ENCODE results near the gene CDO1. TPM values are rescaled to one million over a fixed set of nuclear protein-coding genes. Genes with fewer than 3 reads are reported as not detected.
"Not testable (repeated sequence)": the region's sequence is repeated elsewhere in the genome, so short reads cannot be mapped to it uniquely, and the experiment has no call there.

The CDO1 gene
- total RNA-seq, 1 donor from 2014 or later = 1.2 TPM

DNA sequence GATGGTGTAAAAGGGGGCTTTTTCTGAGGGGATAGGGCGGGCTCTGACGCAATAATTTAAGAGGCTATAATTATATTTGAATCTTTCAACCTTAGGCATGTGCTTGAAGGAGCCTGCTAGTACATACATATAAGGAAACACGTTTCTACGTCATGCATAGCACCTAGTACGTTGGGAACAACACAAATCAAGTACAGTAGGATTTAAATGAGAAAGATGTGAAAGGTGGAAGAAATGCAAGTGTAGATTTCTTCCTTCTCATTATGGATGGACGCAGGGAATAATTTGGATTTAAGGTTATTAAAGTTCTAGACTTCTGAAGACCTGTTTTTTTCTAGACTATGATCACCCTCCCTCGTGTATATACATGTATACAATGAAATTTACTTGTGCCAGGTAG lies 927 bp upstream of the CDO1 start:
- Mint-ChIP-seq H3K4me3 (ENCODE audit: low read depth) (no peak overlapping the region), H3K27me3 (ENCODE audit: low read depth) (peaks cover 82% of the 10 kb centered on the region), H3K27ac (no peak overlapping the region), H3K9me3 (no peaks in the 10 kb centered on the region), H3K4me1 (ENCODE audit: low read depth) (peaks cover 20% of the 10 kb centered on the region), H3K36me3 (ENCODE audit: low read depth) (peaks cover 3% of the 10 kb centered on the region)
- intact Hi-C loops (cut with micrococcal nuclease) = no loop called here
- DNase-seq (ENCODE audit: low spot score) = no peak

DNA sequence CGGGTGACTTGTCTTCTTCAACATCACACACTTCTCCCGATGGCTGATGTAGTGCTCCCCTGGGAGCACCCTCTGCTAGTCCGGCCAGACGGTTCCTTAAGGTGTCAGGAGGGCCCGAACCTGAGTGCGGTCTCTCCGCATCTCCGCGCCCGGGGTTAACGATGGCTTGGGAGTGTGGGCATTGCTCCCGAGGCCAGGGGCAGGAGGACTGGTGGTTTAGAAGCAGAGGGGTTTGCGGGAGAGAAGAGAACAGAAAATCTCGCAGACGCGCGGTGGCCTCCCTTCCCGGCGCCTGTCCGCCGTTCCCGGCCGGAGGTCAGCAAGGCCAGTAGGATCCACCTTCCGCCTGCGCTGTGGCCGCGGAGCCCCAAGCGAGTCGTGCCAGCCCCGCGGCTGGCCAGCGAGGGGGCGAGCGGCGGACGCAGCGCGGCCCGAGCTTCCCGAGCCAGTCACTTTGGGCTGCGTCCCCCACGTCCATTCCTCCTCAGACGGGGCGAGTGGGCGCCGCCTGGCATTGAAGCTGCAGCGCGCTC lies 700 bp downstream of the CDO1 start:
- H3K36me3 Mint-ChIP-seq (ENCODE audit: low read depth) = peaks cover 3% of the 10 kb centered on the region
- no peak overlapping the region for H3K27ac Mint-ChIP-seq
- H3K9me3 Mint-ChIP-seq = no peaks in the 10 kb centered on the region
- DNase-seq (ENCODE audit: low spot score) = no peak
- peak overlapping the region; percentile 58 for H3K4me3 Mint-ChIP-seq (ENCODE audit: low read depth)
- intact Hi-C loops (cut with micrococcal nuclease) = loop anchor here (2.0 kb wide), 1 partner anchor 759 kb away; the partner anchor contains the start of gene SEMA6A
- peaks cover 84% of the 10 kb centered on the region for H3K27me3 Mint-ChIP-seq (ENCODE audit: low read depth)
- peaks cover 26% of the 10 kb centered on the region for H3K4me1 Mint-ChIP-seq (ENCODE audit: low read depth)

DNA sequence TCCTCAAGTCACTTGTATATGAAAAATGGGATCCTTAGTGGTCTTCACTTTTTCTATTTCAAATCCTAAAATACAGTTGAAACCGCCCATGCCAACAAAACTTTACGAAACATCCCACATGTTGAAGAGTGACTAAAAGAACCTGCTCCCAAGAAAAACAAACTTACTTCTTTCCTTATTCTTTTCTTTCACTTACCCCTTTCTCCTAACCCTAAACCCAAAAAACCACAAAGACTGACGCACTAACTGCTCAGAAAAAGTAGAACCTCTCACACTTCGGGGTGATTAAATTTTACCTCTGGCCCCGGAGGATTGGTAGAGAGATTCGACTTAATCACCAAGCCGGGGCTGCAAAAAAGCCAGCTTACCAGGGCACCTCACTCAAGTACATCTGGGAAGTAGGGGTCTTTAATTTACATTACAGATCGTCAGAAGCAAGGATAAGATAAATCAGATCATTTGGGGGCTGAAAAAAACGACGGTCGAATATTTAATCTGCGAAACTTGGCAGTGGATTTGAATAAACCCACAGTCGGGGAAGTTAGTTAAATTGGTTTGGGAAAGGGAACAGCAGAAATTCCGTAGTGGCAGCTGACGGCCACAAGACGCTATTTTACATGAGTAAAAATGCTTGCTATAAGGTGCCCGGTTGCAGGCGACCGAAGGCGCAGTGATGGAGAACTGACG lies 1.3 kb downstream of the CDO1 start:
- Mint-ChIP-seq H3K36me3 (ENCODE audit: low read depth) (peaks cover 3% of the 10 kb centered on the region), H3K27me3 (ENCODE audit: low read depth) (peaks cover 81% of the 10 kb centered on the region), H3K4me1 (ENCODE audit: low read depth) (peaks cover 28% of the 10 kb centered on the region), H3K27ac (no peak overlapping the region), H3K4me3 (ENCODE audit: low read depth) (peak overlapping the region; percentile 37), H3K9me3 (no peaks in the 10 kb centered on the region)
- intact Hi-C loops (cut with micrococcal nuclease) = loop anchor here (2.0 kb wide), 1 partner anchor 760 kb away; the partner anchor contains the start of gene SEMA6A
- no peak for DNase-seq (ENCODE audit: low spot score)

DNA sequence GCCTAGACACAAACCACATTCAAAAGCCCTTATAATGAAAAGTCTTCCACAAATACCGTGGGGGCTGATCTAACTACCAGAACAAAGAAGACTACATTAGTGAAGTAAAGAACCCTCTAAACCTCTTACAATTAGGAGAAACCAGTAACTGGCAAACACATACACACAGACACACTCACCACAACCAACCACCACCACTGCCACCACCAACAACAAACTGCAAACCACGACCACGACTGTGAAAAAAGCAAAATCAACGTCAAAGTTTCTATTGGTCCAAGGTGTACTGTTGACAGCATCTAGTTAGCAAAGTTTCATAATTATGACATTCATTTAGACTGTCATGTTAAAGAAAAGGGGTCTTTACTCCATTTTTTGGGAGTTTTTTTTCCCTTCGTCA lies 2.7 kb downstream of the CDO1 start:
- no peak for DNase-seq (ENCODE audit: low spot score)
- H3K36me3 Mint-ChIP-seq (ENCODE audit: low read depth) = peaks cover 3% of the 10 kb centered on the region
- H3K27me3 Mint-ChIP-seq (ENCODE audit: low read depth) = peaks cover 72% of the 10 kb centered on the region
- H3K27ac Mint-ChIP-seq = no peak overlapping the region
- H3K4me1 Mint-ChIP-seq (ENCODE audit: low read depth) = peaks cover 39% of the 10 kb centered on the region
- H3K4me3 Mint-ChIP-seq (ENCODE audit: low read depth) = no peak overlapping the region
- intact Hi-C loops (cut with micrococcal nuclease) = loop anchor here (2.0 kb wide), 1 partner anchor 761 kb away; the partner anchor contains the start of gene SEMA6A
- no peaks in the 10 kb centered on the region for H3K9me3 Mint-ChIP-seq

DNA sequence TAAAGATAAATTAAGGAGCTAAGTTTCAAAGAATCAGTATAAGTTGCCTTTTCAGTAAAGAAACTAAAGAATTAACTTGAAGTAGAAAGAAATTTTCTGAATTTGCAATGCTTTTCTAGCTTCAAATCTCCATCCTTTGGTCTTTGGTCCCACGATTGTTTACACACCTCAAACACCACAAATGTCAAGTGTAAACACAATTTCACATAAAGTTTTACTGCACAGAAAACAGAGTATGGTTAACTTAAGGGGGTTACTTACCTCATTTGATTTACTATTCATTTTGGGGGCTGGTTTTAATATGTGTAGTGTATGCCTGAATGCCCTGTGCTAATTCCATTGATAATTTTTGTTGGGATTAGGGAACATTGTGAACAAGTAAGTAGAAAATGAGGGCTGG lies 4.1 kb downstream of the CDO1 start:
- Mint-ChIP-seq H3K4me3 (ENCODE audit: low read depth) (no peak overlapping the region), H3K9me3 (no peaks in the 10 kb centered on the region), H3K36me3 (ENCODE audit: low read depth) (peaks cover 3% of the 10 kb centered on the region), H3K27ac (no peak overlapping the region), H3K4me1 (ENCODE audit: low read depth) (peaks cover 48% of the 10 kb centered on the region), H3K27me3 (ENCODE audit: low read depth) (peaks cover 66% of the 10 kb centered on the region)
- intact Hi-C loops (cut with micrococcal nuclease) = no loop called here
- DNase-seq (ENCODE audit: low spot score) = no peak

DNA sequence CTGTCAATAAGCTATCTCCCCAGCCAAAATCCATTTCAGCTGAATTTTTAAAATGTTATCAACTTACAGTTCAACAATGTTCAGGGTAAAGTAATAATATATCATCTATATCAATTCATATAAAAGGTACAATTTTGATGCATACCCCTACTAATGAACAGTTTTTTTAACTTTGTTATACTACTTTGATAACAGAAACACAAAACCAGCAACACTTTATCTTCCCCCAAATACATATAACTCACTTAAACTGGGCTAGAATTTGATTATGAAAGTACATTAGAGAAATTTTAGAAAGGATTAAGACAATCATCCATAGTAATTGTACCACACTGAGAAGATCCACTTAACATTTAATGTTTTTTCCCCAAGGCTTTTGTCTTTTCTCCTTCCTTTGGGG lies 5.1 kb downstream of the CDO1 start:
- H3K27me3 Mint-ChIP-seq (ENCODE audit: low read depth) = peaks cover 64% of the 10 kb centered on the region
- peaks cover 54% of the 10 kb centered on the region for H3K4me1 Mint-ChIP-seq (ENCODE audit: low read depth)
- no peak overlapping the region for H3K4me3 Mint-ChIP-seq (ENCODE audit: low read depth)
- H3K36me3 Mint-ChIP-seq (ENCODE audit: low read depth) = peaks cover 3% of the 10 kb centered on the region
- DNase-seq (ENCODE audit: low spot score) = no peak
- intact Hi-C loops (cut with micrococcal nuclease) = loop anchor here (2.0 kb wide), 1 partner anchor 177 kb away; no protein-coding TSS in a partner anchor
- no peaks in the 10 kb centered on the region for H3K9me3 Mint-ChIP-seq
- H3K27ac Mint-ChIP-seq = no peak overlapping the region

DNA sequence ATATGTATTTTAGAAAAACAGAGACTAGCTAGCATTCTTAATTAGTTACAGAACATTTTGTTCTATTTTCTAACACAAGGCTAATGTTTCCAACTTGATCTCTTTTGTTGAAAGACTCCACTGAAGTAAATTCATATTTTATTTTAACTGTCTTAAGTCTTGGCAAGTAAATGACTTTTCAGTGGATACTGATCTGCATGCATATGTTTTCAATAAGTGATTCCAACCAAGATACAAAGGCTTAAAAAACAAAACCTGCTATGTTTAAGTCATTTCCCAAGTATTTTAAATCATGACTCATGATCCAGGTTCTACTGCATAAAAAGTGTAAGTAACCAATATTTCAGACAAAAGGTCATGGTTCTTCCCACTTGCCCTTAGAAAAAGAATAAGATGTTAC lies 5.7 kb downstream of the CDO1 start:
- Mint-ChIP-seq H3K4me3 (ENCODE audit: low read depth) (no peak overlapping the region), H3K4me1 (ENCODE audit: low read depth) (peaks cover 51% of the 10 kb centered on the region), H3K36me3 (ENCODE audit: low read depth) (peaks cover 3% of the 10 kb centered on the region), H3K9me3 (no peaks in the 10 kb centered on the region), H3K27ac (no peak overlapping the region), H3K27me3 (ENCODE audit: low read depth) (peaks cover 62% of the 10 kb centered on the region)
- intact Hi-C loops (cut with micrococcal nuclease) = loop anchor here (2.0 kb wide), 1 partner anchor 176 kb away; no protein-coding TSS in a partner anchor
- DNase-seq (ENCODE audit: low spot score) = no peak

DNA sequence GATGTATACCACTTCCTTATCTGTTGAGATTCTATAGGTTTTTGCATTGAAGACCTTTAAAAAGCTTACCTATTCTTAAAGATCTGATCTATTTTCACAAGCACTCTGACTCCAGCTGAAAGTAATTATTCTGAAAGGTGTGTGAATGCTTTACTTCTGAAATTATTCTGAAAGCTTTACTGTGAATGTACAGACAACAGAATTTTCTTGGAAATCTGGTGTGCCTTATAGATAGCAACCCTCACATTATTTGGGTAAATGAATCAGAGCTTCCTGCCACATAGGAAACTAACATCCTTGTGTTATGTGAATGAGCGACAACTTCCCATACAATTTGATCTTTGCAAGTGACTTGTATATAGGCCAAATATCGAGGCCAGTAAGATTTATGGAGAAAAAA lies 6.5 kb downstream of the CDO1 start:
- H3K4me3 Mint-ChIP-seq (ENCODE audit: low read depth) = no peak overlapping the region
- peaks cover 3% of the 10 kb centered on the region for H3K36me3 Mint-ChIP-seq (ENCODE audit: low read depth)
- H3K9me3 Mint-ChIP-seq = no peaks in the 10 kb centered on the region
- H3K27me3 Mint-ChIP-seq (ENCODE audit: low read depth) = peaks cover 57% of the 10 kb centered on the region
- H3K4me1 Mint-ChIP-seq (ENCODE audit: low read depth) = peaks cover 44% of the 10 kb centered on the region
- no peak overlapping the region for H3K27ac Mint-ChIP-seq
- intact Hi-C loops (cut with micrococcal nuclease) = loop anchor here (2.0 kb wide), 1 partner anchor 175 kb away; no protein-coding TSS in a partner anchor
- DNase-seq (ENCODE audit: low spot score) = no peak

DNA sequence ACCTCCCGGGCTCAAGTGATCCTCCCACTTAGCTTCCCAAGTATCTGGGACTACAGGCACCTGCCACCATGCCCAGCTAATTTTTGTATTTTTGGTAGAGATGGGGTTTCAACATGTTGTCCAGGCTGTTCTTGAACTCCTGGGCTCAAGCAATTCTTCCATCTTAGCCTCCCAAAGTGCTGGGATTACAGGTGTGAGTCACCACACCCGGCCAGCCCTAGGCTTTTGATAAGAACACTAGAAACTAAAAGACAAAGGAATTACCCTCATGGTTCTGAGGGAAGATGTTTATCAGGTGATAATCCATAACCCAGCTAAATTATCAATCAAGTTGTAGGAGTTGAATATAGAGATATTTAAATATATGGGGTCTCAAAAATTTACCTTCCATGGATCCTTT lies 8.4 kb downstream of the CDO1 start:
- H3K27me3 Mint-ChIP-seq (ENCODE audit: low read depth) = peaks cover 49% of the 10 kb centered on the region
- DNase-seq (ENCODE audit: low spot score); H3K9me3 Mint-ChIP-seq; intact Hi-C loops (cut with micrococcal nuclease); H3K27ac Mint-ChIP-seq; H3K36me3 Mint-ChIP-seq (ENCODE audit: low read depth); H3K4me3 Mint-ChIP-seq (ENCODE audit: low read depth): not testable (repeated sequence)
- H3K4me1 Mint-ChIP-seq (ENCODE audit: low read depth) = peaks cover 34% of the 10 kb centered on the region

DNA sequence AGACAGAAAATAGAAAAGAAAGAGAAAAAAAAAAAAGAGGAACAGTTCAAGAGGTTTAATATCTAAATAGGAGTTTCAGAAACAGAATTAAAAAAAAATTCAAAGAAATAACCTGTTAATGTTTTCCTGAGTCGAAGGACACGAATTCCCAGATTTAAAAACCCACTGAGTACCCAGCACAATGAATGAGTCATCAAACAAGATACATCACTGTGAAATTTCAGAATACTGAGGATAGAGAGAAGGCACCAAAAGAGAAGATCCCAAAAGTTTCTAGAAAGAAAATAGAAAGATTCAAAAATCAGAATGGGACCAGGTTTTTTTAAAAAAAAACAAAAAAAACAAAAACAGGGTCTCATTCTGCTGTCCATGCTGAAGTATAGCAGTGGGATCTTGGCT lies 8.8 kb downstream of the CDO1 start:
- Mint-ChIP-seq H3K36me3 (ENCODE audit: low read depth) (no peaks in the 10 kb centered on the region), H3K9me3 (no peaks in the 10 kb centered on the region), H3K4me3 (ENCODE audit: low read depth) (no peak overlapping the region), H3K27me3 (ENCODE audit: low read depth) (peaks cover 52% of the 10 kb centered on the region), H3K4me1 (ENCODE audit: low read depth) (peaks cover 34% of the 10 kb centered on the region), H3K27ac (no peak overlapping the region)
- intact Hi-C loops (cut with micrococcal nuclease) = no loop called here
- no peak for DNase-seq (ENCODE audit: low spot score)

DNA sequence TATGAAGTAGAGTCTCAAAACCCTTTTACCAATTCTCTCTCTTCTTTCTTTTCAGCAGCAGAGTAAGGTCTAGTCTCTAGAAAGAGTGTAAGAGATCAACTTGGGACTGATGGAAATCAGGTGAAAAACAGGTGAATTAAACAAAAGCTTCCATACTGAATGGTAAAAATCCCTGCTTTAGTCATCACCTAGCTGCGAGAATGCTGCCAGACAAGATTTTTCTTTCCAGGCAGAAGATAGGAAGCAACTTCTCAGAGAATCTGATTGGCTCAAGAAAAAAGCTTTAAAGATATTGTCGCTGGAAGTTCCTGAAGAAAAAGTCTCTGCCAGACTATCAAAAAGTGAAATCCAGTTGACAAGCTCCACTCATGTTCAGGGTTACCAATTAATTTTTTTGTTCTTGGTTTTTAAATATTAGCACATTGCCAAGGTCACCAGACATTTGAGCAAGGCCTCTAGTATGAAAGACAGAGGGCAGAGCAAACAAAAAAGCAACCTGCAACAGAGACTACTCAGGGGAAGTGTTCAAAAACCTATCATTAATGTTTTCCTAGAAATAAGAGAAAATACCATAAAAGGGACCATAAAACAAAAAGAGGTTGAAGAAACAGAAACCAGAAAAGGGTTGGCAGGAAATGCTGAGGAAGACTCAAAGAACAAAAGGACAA lies 9.3 kb downstream of the CDO1 start:
- intact Hi-C loops (cut with micrococcal nuclease) = no loop called here
- Mint-ChIP-seq H3K36me3 (ENCODE audit: low read depth) (no peaks in the 10 kb centered on the region), H3K4me1 (ENCODE audit: low read depth) (peaks cover 34% of the 10 kb centered on the region), H3K9me3 (no peaks in the 10 kb centered on the region), H3K4me3 (ENCODE audit: low read depth) (no peak overlapping the region), H3K27ac (no peak overlapping the region), H3K27me3 (ENCODE audit: low read depth) (peaks cover 50% of the 10 kb centered on the region)
- DNase-seq (ENCODE audit: low spot score) = no peak

DNA sequence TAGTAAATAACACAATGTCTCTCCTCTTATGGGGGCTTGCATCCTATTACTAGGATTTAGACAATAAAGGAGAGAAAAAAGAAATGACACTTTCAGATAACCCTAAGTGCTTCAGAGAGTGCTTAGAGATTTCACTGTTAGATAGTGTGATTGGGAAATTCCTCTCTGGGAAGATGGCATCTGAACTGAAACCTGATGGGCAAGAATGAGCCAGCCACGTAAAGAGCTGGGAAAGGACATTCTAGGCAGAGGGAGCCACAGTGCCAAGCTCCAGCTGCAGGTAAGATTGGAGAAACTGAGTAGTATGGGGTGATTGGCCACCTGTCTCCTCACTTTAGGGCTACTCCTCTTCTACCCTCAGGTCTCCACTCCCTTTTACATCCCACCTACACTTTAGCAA lies 14.5 kb downstream of the CDO1 start:
- no peaks in the 10 kb centered on the region for H3K9me3 Mint-ChIP-seq
- no peak for DNase-seq (ENCODE audit: low spot score)
- H3K27me3 Mint-ChIP-seq (ENCODE audit: low read depth) = peaks cover 42% of the 10 kb centered on the region
- no peak overlapping the region for H3K4me3 Mint-ChIP-seq (ENCODE audit: low read depth)
- H3K4me1 Mint-ChIP-seq (ENCODE audit: low read depth) = peaks cover 3% of the 10 kb centered on the region
- no peak overlapping the region for H3K27ac Mint-ChIP-seq
- no peaks in the 10 kb centered on the region for H3K36me3 Mint-ChIP-seq (ENCODE audit: low read depth)
- intact Hi-C loops (cut with micrococcal nuclease) = no loop called here

DNA sequence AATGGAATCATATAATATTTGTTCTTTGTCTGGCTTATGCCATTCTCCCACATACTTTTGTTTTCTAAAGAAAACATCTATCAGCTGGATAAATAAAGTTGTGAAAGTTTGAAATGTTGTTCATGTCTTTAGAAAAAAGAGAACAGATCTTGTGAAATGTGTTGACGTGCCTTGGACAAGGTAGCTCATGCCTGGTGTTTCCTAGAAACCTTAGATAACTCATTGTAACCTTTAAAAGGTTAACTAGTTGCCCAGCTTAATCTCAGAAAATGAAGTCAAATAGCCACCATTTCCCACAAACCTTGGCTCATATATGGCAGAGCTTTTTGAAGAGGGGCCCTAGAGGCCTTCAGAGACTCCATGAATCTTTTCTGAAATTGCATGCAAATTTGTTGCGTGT lies 15.3 kb downstream of the CDO1 start:
- H3K36me3 Mint-ChIP-seq (ENCODE audit: low read depth) = no peaks in the 10 kb centered on the region
- H3K27ac Mint-ChIP-seq = no peak overlapping the region
- intact Hi-C loops (cut with micrococcal nuclease) = no loop called here
- no peaks in the 10 kb centered on the region for H3K4me1 Mint-ChIP-seq (ENCODE audit: low read depth)
- H3K27me3 Mint-ChIP-seq (ENCODE audit: low read depth) = peaks cover 41% of the 10 kb centered on the region
- no peak for DNase-seq (ENCODE audit: low spot score)
- no peaks in the 10 kb centered on the region for H3K9me3 Mint-ChIP-seq
- H3K4me3 Mint-ChIP-seq (ENCODE audit: low read depth) = no peak overlapping the region
